Measurements from ENCODE around the gene IL5.
"Not testable (repeated sequence)": the region's sequence is repeated elsewhere in the genome, so short reads cannot be mapped to it uniquely, and the experiment has no call there.

The IL5 gene

GRCh38 chr5:132543472-132544201 lies at the start of gene IL5:
TSS of gene IL5 (minus strand) at chr5:132543522. CDS start at chr5:132543478, 44 bp downstream.
- no peak for DNase-seq
- intact Hi-C loops (cut with DNase I): no loop called here

DNA sequence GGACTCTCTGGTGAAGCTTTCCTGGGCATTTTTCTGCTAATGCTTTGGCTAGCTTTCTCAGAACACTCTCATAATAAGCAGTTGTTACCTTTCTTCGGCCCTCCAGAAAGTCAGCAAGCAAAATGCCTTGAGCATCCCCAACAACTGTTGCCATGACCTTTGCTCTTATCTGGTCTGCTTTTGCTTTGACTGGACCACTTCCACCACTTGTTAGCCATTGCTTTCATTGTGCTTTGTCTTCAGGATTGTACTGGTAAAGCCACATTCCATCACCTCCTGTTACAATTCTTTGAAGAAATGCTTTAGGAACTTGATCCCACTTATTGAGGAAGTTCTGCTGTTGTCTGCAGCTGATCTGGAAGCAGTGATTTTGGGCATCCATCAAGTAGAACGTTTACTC lies 49.2 kb upstream of the IL5 start:
- intact Hi-C loops (cut with DNase I): no loop called here

DNA sequence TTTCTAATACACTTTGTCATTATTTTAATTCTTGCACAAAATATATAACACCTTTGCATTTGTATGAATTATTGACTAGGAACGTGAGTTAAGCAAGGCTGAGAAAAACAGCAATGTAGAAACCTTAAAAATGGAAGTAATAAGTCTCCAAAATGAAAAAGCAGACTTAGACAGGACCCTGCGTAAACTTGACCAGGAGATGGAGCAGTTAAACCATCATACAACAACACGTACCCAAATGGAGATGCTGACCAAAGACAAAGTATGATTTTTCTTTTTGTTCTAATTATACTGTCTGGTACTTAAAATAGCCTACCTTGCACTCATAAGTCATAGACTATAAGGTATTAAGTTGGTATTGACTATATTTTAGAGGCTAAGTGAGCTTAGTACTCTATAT lies 47.8 kb upstream of the IL5 start:
- no peak for DNase-seq

More for the DNA sequence above, 49.2 kb upstream of the IL5 start:
- DNase-seq: no peak

DNA sequence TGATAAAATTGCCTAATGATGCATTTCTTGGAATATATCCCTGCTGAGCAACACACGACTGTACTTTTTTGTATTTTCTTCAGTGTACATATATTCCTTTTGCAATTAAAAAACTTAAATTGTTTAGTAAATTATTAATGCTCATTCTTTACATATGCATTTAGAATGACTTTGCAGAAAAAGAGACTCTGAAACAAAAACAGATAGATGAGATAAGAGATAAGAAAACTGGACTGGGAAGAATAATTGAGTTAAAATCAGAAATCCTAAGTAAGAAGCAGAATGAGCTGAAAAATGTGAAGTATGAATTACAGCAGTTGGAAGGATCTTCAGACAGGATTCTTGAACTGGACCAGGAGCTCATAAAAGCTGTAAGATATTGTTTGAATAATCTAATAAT lies 46.1 kb upstream of the IL5 start:
- no peak for DNase-seq
- intact Hi-C loops (cut with DNase I): no loop called here

More for the DNA sequence above, 47.8 kb upstream of the IL5 start:
- intact Hi-C loops (cut with DNase I): no loop called here

DNA sequence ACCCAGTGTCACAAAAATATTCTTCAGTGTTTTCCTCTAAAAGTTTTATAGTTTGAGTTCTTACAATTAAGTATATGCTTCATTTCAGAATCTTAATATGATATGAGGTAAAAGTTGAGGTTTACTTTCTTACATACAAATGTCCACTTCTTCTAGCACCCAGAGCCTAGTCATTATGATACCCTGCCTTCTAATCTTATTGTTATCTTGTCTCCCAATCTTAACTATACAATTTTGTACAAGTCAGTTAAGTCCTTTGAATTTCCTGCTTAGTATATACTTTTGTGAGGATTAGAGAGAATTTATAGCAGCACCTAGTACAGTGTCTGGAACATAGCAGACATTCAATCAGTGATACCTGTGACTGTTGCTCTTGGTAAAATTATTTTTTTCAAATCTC lies 42.7 kb upstream of the IL5 start:
- intact Hi-C loops (cut with DNase I): no loop called here
- DNase-seq: no peak

- intact Hi-C loops (cut with DNase I); DNase-seq: not testable (repeated sequence)
These were observed 41.2 kb upstream of the IL5 start for GRCh38 chr5:132584560-132584959.

DNA sequence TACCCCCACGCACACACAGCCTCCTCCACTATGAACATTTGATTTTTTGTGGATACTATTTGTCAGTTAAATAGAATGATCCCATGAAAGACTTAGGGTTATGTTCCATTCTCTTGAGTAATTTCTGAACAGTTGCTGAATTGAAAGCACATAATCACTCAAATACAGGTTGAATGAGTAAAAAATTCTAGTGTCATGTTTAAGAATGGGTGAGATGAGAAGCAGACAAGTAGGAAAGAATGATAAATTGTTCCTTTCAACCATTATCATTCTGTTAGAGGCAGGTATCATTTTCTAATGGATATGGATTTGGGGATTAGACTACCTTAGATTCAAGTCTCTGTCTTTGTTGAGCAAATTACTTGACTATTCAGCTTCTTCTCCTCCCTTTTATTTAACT lies 32.8 kb upstream of the IL5 start:
- DNase-seq: no peak
- intact Hi-C loops (cut with DNase I): no loop called here

- intact Hi-C loops (cut with DNase I): no loop called here
- DNase-seq: no peak
These were observed 23.3 kb upstream of the IL5 start for GRCh38 chr5:132566657-132567056.

DNA sequence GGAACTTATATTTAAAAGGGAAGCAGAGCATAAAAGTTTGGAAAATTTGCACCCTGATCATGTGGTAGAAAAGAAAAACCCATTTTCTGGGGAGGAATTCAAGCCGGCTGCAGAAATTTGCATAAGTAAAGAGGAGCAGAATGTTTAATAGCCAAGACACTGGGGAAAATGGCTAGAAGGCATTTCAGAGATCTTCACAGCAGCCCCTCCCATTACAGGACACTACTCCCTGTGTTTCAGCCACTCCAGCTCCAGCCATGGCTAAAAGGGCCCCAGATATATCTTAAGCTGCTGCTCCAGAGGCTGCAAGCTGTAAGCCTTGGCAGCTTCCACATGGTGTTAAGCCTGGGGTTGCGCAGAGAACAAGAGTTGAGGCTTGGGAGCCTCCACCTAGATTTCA lies 21.2 kb upstream of the IL5 start:
- DNase-seq; intact Hi-C loops (cut with DNase I): not testable (repeated sequence)

DNA sequence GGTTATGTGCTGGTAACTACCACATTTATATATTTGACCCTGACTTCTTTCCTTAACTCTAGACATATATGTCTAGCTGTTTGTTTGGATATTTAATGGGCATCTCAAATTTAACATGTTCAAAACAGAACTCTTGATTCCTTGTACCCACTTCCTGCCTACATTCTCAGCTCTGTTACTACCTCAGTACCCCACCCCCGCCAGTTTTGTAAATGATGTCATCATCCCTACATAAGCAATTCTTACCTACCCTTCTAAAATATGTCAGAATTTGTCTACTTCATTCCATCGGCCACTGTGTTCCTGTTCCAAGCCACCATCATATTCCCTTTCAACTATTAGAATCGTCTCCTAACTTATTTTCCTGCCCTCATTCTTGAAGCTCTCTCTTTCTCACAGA lies 18.3 kb upstream of the IL5 start:
- intact Hi-C loops (cut with DNase I): no loop called here
- DNase-seq: no peak

DNA sequence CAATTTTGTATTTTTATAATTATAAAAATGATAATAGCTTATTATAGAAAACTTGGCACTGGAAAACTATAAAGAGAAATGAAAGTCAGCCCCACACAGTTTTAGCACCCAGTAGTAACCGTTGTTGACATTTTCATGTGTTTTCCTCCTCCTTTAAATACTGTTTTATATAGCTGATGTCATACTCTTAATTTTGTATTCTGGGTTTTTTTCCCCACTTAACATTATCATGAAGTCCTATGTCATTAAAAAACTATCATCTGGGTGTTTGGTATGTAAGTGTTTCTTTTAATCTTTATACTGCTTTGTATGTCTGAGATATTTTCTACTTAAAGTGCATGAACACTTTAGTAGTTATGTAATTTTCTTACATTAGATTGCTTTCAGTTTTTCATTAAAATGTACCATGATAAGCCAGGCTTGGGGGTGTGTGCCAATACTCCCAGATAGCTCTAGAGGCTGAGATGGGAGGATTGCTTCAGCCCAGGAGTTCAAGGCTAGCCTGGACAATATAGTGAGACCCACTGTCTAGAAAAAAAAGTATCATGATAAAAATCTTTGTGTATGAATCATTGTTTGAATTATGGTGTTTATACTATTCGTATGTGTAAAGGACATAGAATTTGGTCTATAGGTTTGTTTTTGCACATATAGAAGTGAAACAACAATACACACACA lies 16.2 kb upstream of the IL5 start:
- intact Hi-C loops (cut with DNase I): loop anchor here (10.0 kb wide), 1 partner anchor 175 kb away; the partner anchor contains the start of gene KIF3A
- DNase-seq: no peak

- DNase-seq: peak in 3 of 10 donors; percentile 3 to 17 (median 8)
- intact Hi-C loops (cut with DNase I): loop anchor here (10.0 kb wide), 1 partner anchor 177 kb away; the partner anchor contains the start of gene KIF3A
These were observed 14.3 kb upstream of the IL5 start for GRCh38 chr5:132557478-132558172.

GRCh38 chr5:132556763-132557477 lies 13.6 kb upstream of the IL5 start, which contains the start of gene RAD50:
TSS of gene RAD50 (plus strand) at chr5:132556977. CDS start at chr5:132557325, 348 bp downstream.
- peak; percentile 87 to 98 (median 90) for DNase-seq
- intact Hi-C loops (cut with DNase I): loop anchor here (10.0 kb wide), 1 partner anchor 178 kb away; the partner anchor contains the start of gene KIF3A

DNA sequence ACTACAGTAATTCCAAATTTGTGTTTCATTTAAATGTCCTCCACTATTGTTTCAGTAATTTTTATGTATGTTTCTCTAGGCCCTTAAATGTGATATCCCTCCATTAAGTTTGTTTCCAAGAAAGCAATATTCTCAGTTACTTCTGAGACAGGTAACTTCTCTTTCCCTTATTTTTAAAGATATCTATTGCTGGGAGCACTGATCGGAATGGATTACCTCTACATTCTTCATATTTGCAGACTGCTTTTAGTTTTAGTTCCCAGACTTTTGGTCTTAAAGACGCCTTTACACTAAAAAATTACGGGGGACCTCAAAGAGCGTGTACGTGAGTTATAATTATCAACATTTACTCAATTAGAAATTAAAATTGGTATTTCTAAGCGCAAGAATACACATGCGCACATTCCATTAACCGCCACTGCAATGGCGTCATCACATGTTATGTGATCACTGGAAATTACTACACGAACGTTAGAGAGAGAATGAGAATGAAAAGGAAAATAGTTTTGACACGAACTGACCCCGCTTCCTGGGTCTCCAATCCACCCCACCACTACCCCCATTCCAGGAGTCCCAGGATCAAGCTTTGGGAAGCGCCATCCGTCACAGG lies 12.9 kb upstream of the IL5 start:
- intact Hi-C loops (cut with DNase I): loop anchor here (10.0 kb wide), 1 partner anchor 179 kb away; the partner anchor contains the start of gene KIF3A

GRCh38 chr5:132549576-132549975 lies 6.3 kb upstream of the IL5 start:
- no peak for DNase-seq
- intact Hi-C loops (cut with DNase I): no loop called here

More for the DNA sequence above, 12.9 kb upstream of the IL5 start:
- DNase-seq: no peak

GRCh38 chr5:132548834-132549233 lies 5.5 kb upstream of the IL5 start:
- DNase-seq; intact Hi-C loops (cut with DNase I): not testable (repeated sequence)

GRCh38 chr5:132547269-132547668 lies 3.9 kb upstream of the IL5 start:
- DNase-seq: no peak
- intact Hi-C loops (cut with DNase I): no loop called here

- DNase-seq: no peak
- intact Hi-C loops (cut with DNase I): no loop called here
These were observed 2.8 kb upstream of the IL5 start for GRCh38 chr5:132546108-132546507.

- intact Hi-C loops (cut with DNase I): no loop called here
These were observed 2.6 kb downstream of the IL5 start for GRCh38 chr5:132540764-132541163.

DNA sequence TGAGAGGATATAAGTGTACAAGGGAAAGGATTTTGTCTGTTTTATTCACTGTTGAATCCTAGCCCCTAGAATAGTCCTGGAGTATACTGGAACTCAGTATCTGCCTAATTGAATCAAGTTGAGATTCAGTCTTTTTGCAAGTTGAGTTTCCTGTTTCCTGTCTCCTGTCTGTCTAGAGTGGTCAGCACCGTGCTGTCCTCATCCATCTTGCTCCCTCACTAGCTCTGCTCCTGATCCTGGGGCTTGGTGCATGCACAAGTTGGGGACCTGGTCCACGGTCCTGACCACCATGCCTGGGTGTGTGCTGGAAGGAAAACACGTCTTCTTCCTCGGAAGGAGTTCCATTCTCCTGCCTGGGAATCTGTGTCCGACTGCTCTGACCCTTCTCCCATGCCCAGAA lies 3.2 kb downstream of the IL5 start:
- no peak for DNase-seq
- intact Hi-C loops (cut with DNase I): no loop called here

More at GRCh38 chr5:132540764-132541163, 2.6 kb downstream of the IL5 start:
- peak in 1 of 10 donors; percentile 75 for DNase-seq
